Endothelial cell of umbilical vein (primary cell): Measurements from ENCODE around the gene RECQL5. TPM values are rescaled to one million over a fixed set of nuclear protein-coding genes. Genes with fewer than 3 reads are reported as not detected.

Source experiments
- BruUV-seq: library from RNA; stranded (reverse); fragments of 400-500 nt; replicated peaks from 2 replicates; lab custom pipeline; 2021; lab: Mats Ljungman, UMichigan
- CTCF ChIA-PET: fragments of 300-600, 350-600 bp; sonication (Branson Sonifier 250); formaldehyde crosslinking; loops from one replicate; lab custom pipeline; 2021; ENCODE audit warnings: antibody characterized with exemption, inconsistent platforms; lab: Charles Lee
- POLR2A ChIA-PET: fragments of 300-600, 350-600 bp; sonication (Branson Sonifier 250); formaldehyde crosslinking; loops from one replicate; lab custom pipeline; 2021; ENCODE audit warnings: antibody characterized with exemption, inconsistent platforms; lab: Charles Lee
- DNase-seq: peaks from one replicate; pipeline ENCODE4 v3.0.0-alpha.2; 2011; ENCODE audit warnings: low read depth, low spot score
- FAIRE-seq: peaks from 2 replicates; lab custom pipeline; 2011; peaks lifted over from hg19 to GRCh38; lab: Jason Lieb, UNC
- H2AFZ ChIP-seq: 2 replicates; pipeline ENCODE4 v1.6.0; 2012; ENCODE audit warnings: low read depth, low read length, control low read depth, inconsistent platforms
- H3K27ac ChIP-seq: 2 replicates; pipeline ENCODE4 v1.5.1; 2011; ENCODE audit warnings: low read depth, mild to moderate bottlenecking, control low read depth, low read length, moderate library complexity; ENCODE audit not compliant: insufficient read depth
- H3K27me3 ChIP-seq, 2 experiments: 2 replicates each; pipeline versions ENCODE4 v1.6.0 to v1.6.1; 2011; ENCODE audit warnings: low read length in 2 of 2, mixed read lengths in 1 of 2; ENCODE audit not compliant: control insufficient read depth in 2 of 2, insufficient read depth in 2 of 2
- H3K36me3 ChIP-seq, 2 experiments: 2 replicates in 1 of 2; 3 replicates in 1 of 2; pipeline ENCODE4 v1.5.1; 2011; ENCODE audit warnings: low read length in 2 of 2, mild to moderate bottlenecking in 1 of 2, moderate library complexity in 1 of 2; ENCODE audit not compliant: control insufficient read depth in 2 of 2, insufficient read depth in 2 of 2; ENCODE audit errors: extremely low read depth in 1 of 2
- H3K4me1 ChIP-seq: 3 replicates; pipeline ENCODE4 v1.5.1; 2011; ENCODE audit warnings: mild to moderate bottlenecking, low read length; ENCODE audit not compliant: control insufficient read depth, insufficient read depth; ENCODE audit errors: extremely low read depth
- H3K4me2 ChIP-seq: 2 replicates; pipeline ENCODE4 v1.6.1; 2011; ENCODE audit warnings: low read length, control low read depth, mixed read lengths; ENCODE audit not compliant: insufficient read depth
- H3K4me3 ChIP-seq, 3 experiments: fragments of 200-600 bp in 1 of 3; sonication (generic), shearing (Covaris generic) in 1 of 3; replicated peaks in 1 of 3; 2 replicates each; pipeline ENCODE4 v1.5.1; 2011 to 2016; ENCODE audit warnings: control low read depth in 3 of 3, low read length in 3 of 3, mild to moderate bottlenecking in 2 of 3, inconsistent platforms in 1 of 3, low read depth in 1 of 3, moderate library complexity in 1 of 3; ENCODE audit not compliant: insufficient read depth in 1 of 3
- H3K79me2 ChIP-seq: 2 replicates; pipeline ENCODE4 v1.6.0; 2012; ENCODE audit warnings: low read length, inconsistent platforms; ENCODE audit not compliant: control insufficient read depth, insufficient read depth
- H3K9ac ChIP-seq: replicated peaks from 2 replicates; pipeline ENCODE3; 2011; ENCODE audit warnings: low read length, control low read depth; ENCODE audit not compliant: insufficient read depth; ENCODE audit errors: extremely low read depth
- H3K9me1 ChIP-seq: replicated peaks from 3 replicates; pipeline ENCODE4 v1.6.0; 2011; ENCODE audit warnings: mild to moderate bottlenecking, low read length; ENCODE audit not compliant: control insufficient read depth, insufficient read depth; ENCODE audit errors: extremely low read depth
- H3K9me3 ChIP-seq: replicated peaks from 2 replicates; pipeline ENCODE4 v1.5.1; 2012; ENCODE audit warnings: low read length, inconsistent platforms; ENCODE audit not compliant: control insufficient read depth, insufficient read depth
- H4K20me1 ChIP-seq: replicated peaks from 2 replicates; pipeline ENCODE3; 2011; ENCODE audit warnings: mild to moderate bottlenecking, low read length; ENCODE audit not compliant: control insufficient read depth, insufficient read depth; ENCODE audit errors: extremely low read depth
- EZH2 ChIP-seq: IDR thresholded peaks from 2 replicates; pipeline ENCODE4 v1.6.1; 2012; ENCODE audit warnings: borderline replicate concordance, low read depth, mild to moderate bottlenecking, moderate library complexity, low read length, inconsistent platforms; ENCODE audit not compliant: severe bottlenecking
- FOS ChIP-seq: IDR thresholded peaks from 2 replicates; pipeline ENCODE4 v1.6.1; 2011; ENCODE audit warnings: mild to moderate bottlenecking, low read length, moderate library complexity, borderline replicate concordance; ENCODE audit not compliant: insufficient read depth
- GATA2 ChIP-seq: IDR thresholded peaks from 2 replicates; pipeline ENCODE4 v1.7.0; 2011; ENCODE audit warnings: low read depth, mild to moderate bottlenecking, moderate library complexity, mixed read lengths, low read length; ENCODE audit not compliant: insufficient read length, insufficient read depth
- JUN ChIP-seq: IDR thresholded peaks from 2 replicates; pipeline ENCODE4 v1.6.1; 2011; ENCODE audit warnings: borderline replicate concordance, low read depth; ENCODE audit not compliant: insufficient read length, insufficient read depth
- MYC ChIP-seq: IDR thresholded peaks from one replicate; pipeline ENCODE4 v1.6.1; 2011; ENCODE audit warnings: mild to moderate bottlenecking, low read depth, low read length
- POLR2A ChIP-seq: IDR thresholded peaks from 2 replicates; pipeline ENCODE4 v1.6.1; 2012; ENCODE audit warnings: low read depth, mild to moderate bottlenecking, control low read depth, low read length
- POLR2AphosphoS5 ChIP-seq: IDR thresholded peaks from 2 replicates; pipeline ENCODE4 v1.6.1; 2012; ENCODE audit warnings: low read depth, mild to moderate bottlenecking, control low read depth, low read length, moderate library complexity; ENCODE audit not compliant: insufficient read depth
- dilution Hi-C: fragments of 300-500 bp; cut with MboI; formaldehyde crosslinking; loops from one replicate; pipeline ENCODE4 v1.15.0; 2019; ENCODE audit warnings: low sequenced_read_pairs; ENCODE audit not compliant: extremely low pct_ligation_motif_present
- intact Hi-C: fragments of 100-400 bp; cut with micrococcal nuclease; formaldehyde crosslinking; loops from one replicate; pipeline ENCODE4 v1.10.0; 2022
- polyA plus RNA-seq, 4 experiments: library from polyadenylated mRNA; depleted of rRNA in 3 of 4; stranded (reverse) in 3 of 4; unstranded in 1 of 4; fragments of >200 nt; gene quantifications; 2 replicates each; pipeline versions ENCODE4 v1.2.1 to v1.2.3, GENCODE V29; 2011 to 2012; ENCODE audit warnings: missing spikeins in 1 of 4
- total RNA-seq: library from RNA; stranded (reverse); gene quantifications from 2 replicates; pipeline ENCODE4 v1.2.3, GENCODE V29; 2021
- TF ChIP-seq, protein P1 (sequence below), 2 donors: IDR thresholded peaks; 1 replicate in 1 of 2; 2 replicates in 1 of 2; pipeline ENCODE4 v1.5.1; 2011; ENCODE audit warnings: low read length in 2 of 2, mild to moderate bottlenecking in 2 of 2, moderate library complexity in 2 of 2, control low read depth in 1 of 2, inconsistent platforms in 1 of 2, low read depth in 1 of 2; ENCODE audit not compliant: insufficient read depth in 1 of 2; ENCODE audit errors: extremely low read depth in 1 of 2
- TF ChIP-seq, protein P2 (sequence below): IDR thresholded peaks from 2 replicates; pipeline ENCODE4 v1.6.1; 2011; ENCODE audit not compliant: insufficient read depth, insufficient read length

RECQL5 gene
- total and polyA plus RNA-seq, 2 donors (not counting 3 experiments of a cell fraction or from before 2014, with no cell fraction given) = 21.3 to 30.7 TPM

DNA sequence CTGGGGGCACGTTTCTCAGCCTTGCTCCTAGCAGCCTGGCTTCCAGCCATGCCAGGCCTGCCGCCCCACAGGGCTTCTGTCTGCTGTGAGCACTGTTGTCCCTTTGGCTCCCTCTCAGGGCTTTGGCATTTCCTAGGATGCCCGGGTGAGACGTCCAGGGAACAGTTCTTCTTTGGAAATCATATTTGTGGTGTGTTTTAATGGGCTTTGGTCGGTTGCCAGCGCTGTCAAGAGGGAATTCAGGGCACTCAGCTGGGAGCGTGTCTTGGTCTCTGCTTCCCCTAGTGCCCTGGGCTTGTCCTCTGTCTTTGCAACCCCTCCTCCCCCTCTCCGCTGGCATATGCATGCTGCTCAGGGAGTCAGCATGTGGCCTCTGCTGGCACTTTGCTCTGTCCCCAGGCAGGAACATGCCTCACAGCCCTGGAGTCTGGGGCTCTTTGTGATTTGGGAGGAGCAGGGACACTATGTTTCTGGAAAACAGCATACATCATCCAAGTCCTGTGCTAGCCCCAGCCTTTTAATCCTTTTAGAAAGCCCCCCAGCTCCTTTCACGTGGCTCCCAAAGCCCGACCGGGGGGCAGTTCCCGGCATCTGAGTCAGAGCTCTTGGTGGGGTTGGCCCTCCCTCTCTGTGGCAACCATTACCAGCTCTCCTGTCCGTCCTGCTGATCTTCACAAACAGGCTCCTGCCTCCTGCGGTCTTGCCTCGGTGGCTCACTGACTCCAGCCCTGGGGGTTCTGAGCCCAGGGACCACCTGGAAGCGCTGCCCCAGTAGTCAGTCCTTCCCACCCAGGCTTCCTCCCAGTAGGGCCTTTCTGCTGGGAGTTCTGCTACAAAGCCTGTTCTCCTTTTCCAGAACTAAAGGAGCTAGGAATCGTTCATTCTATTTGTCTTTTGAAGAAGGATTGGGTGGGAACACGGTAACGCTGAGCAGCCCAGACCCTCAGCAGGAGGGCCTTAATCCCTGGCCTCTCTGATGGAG is 26.8 kb upstream of the RECQL5 start:
- H3K9me3 ChIP-seq = no peaks in the 10 kb centered on the region
- no peaks in the 10 kb centered on the region for H3K9me1 ChIP-seq
- peak; percentile 78 for DNase-seq
- ChIA-PET POLR2A (no interaction called here), CTCF (interaction anchor here (0.8 to 8.9 kb wide), 9 partner anchors 10 to 60 kb away, joined by 3 to 88 read pairs (median 16); partner anchors contain the start of genes ITGB4 and SMIM5)
- intact Hi-C loops = no loop called here
- H3K27ac ChIP-seq = peak overlapping the region; percentile 80
- H3K4me2 ChIP-seq = peak overlapping the region; percentile 18
- dilution Hi-C loops = no loop called here
- peaks cover 9 to 20% of the 10 kb centered on the region in 2 experiments for H3K36me3 ChIP-seq
- peak overlapping the region; percentile 28 for H3K9ac ChIP-seq
- no peaks in the 10 kb centered on the region for H4K20me1 ChIP-seq
- H3K79me2 ChIP-seq = peaks cover 63% of the 10 kb centered on the region
- H2AFZ ChIP-seq = no peak overlapping the region
- TF ChIP-seq FOS (peak; percentile 41), JUN (peak; percentile 16), EZH2 (no peak), GATA2 (peak; percentile 18), MYC (peak; percentile 89), POLR2AphosphoS5 (peak; percentile 73), POLR2A (peak; percentile 63)
- TF ChIP-seq, protein P1, sequence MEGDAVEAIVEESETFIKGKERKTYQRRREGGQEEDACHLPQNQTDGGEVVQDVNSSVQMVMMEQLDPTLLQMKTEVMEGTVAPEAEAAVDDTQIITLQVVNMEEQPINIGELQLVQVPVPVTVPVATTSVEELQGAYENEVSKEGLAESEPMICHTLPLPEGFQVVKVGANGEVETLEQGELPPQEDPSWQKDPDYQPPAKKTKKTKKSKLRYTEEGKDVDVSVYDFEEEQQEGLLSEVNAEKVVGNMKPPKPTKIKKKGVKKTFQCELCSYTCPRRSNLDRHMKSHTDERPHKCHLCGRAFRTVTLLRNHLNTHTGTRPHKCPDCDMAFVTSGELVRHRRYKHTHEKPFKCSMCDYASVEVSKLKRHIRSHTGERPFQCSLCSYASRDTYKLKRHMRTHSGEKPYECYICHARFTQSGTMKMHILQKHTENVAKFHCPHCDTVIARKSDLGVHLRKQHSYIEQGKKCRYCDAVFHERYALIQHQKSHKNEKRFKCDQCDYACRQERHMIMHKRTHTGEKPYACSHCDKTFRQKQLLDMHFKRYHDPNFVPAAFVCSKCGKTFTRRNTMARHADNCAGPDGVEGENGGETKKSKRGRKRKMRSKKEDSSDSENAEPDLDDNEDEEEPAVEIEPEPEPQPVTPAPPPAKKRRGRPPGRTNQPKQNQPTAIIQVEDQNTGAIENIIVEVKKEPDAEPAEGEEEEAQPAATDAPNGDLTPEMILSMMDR (IDR thresholded peaks at IDR 0.05; ENCODE audit: extremely low read depth in 1 of 2, insufficient read depth in 1 of 2, low read depth in 1 of 2, low read length in 2 of 2) = peak; percentile 3 to 16
- TF ChIP-seq, protein P2, sequence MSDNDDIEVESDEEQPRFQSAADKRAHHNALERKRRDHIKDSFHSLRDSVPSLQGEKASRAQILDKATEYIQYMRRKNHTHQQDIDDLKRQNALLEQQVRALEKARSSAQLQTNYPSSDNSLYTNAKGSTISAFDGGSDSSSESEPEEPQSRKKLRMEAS = peak; percentile 42
- peaks cover 72% of the 10 kb centered on the region for H3K4me1 ChIP-seq
- BruUV-seq = no TSS peak
- no peaks in the 10 kb centered on the region for H3K27me3 ChIP-seq
- no peak overlapping the region for H3K4me3 ChIP-seq
- FAIRE-seq = peak; percentile 99
